DMS114 treated with DMSO at 0.1 percent for 48 hours (cell line): Measurements from ENCODE around the gene CHRM5.

Source experiments
- DNase-seq: peaks from one replicate; lab custom pipeline; 2025; ENCODE audit not compliant: unreplicated experiment; lab: John Stamatoyannopoulos, UW

Gene CHRM5

GRCh38 chr15:33968224-33968623, at the start of gene CHRM5:
TSS of gene CHRM5 (plus strand) at chr15:33968497. CDS start at chr15:34062718, 94,221 bp downstream.
- no peak for DNase-seq

- DNase-seq: no peak
Observed at GRCh38 chr15:33923446-33923845, 44.9 kb upstream of the CHRM5 start.

- DNase-seq: no peak
Observed at GRCh38 chr15:33926260-33926659, 42.0 kb upstream of the CHRM5 start.

- DNase-seq: no peak
Observed at GRCh38 chr15:33932734-33933133, 35.6 kb upstream of the CHRM5 start.

GRCh38 chr15:33934396-33934795, 33.9 kb upstream of the CHRM5 start:
- DNase-seq: no peak

- no peak for DNase-seq
Observed at GRCh38 chr15:33934921-33935320, 33.4 kb upstream of the CHRM5 start.

- no peak for DNase-seq
Observed at GRCh38 chr15:33941279-33942063, 26.8 kb upstream of the CHRM5 start.

- no peak for DNase-seq
Observed at GRCh38 chr15:33946152-33946551, 22.1 kb upstream of the CHRM5 start.

- DNase-seq: no peak
Observed at GRCh38 chr15:33955945-33956344, 12.4 kb upstream of the CHRM5 start.

GRCh38 chr15:33956397-33956796, 11.9 kb upstream of the CHRM5 start:
- DNase-seq: no peak

- DNase-seq: no peak
Observed at GRCh38 chr15:33959844-33960548, 8.3 kb upstream of the CHRM5 start.

- DNase-seq: no peak
Observed at GRCh38 chr15:33960549-33960935, 7.8 kb upstream of the CHRM5 start.

GRCh38 chr15:33963831-33964664, 4.2 kb upstream of the CHRM5 start:
- peak; percentile 30 for DNase-seq

- DNase-seq: no peak
Observed at GRCh38 chr15:33964665-33965040, 3.6 kb upstream of the CHRM5 start.

- DNase-seq: no peak
Observed at GRCh38 chr15:33968821-33969220, 524 bp downstream of the CHRM5 start.

GRCh38 chr15:33971811-33972210, 3.5 kb downstream of the CHRM5 start:
- no peak for DNase-seq

- DNase-seq: peak; percentile 34
Observed at GRCh38 chr15:33975022-33975565, 6.8 kb downstream of the CHRM5 start.

GRCh38 chr15:33980159-33980558, 11.9 kb downstream of the CHRM5 start:
- no peak for DNase-seq

- DNase-seq: no peak
Observed at GRCh38 chr15:33982516-33982915, 14.2 kb downstream of the CHRM5 start.

GRCh38 chr15:33985287-33985686, 17.0 kb downstream of the CHRM5 start:
- DNase-seq: no peak

- no peak for DNase-seq
Observed at GRCh38 chr15:33985751-33986150, 17.5 kb downstream of the CHRM5 start.
